D721Med (cell line): Measurements from ENCODE around the gene ANKEF1.

Source experiments
- DNase-seq: peaks from one replicate; pipeline ENCODE4 v3.0.0; 2011; ENCODE audit warnings: low spot score; ENCODE audit not compliant: insufficient read length
- FAIRE-seq: peaks from 2 replicates; lab custom pipeline; 2011; peaks lifted over from hg19 to GRCh38; lab: Jason Lieb, UNC
- TF ChIP-seq, protein P1 (sequence below): IDR thresholded peaks from 2 replicates; pipeline ENCODE4 v1.5.1; 2012; ENCODE audit warnings: mild to moderate bottlenecking, control low read depth; ENCODE audit not compliant: insufficient read depth; ENCODE audit errors: missing control alignments

ANKEF1 gene

DNA sequence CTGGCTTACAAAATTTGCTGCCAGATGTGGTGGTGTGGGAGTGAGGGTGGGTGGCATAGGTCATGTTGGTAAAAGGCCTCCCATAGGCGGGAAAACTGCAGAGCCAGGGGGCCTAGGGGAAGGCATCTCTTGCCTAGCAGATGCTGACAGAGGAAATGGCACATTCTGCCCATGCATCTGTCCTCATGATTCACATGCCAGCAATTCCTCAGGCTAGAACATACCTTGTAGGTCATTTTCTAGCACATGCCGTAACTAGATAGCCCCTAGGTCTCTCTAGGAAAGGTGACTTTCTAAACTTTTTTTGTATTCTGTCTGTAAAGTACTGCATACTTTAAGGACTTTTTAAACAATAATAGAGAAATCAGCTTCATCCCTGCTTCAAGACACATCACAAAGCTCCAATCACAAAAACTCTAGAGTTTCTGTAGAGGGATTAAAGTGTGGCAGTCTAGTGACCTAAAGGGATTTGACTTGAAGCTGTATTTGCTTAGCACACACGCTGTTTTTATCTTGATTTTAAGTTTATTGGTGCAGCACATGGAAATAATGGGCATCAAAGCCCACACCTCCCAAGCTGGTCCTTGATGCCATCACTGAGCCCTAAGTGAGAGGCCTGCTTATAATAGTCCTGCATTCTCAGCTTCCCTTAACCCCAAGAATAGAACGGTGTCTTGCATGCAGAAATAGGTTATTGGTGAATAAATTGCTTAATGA lies 55.2 kb downstream of the ANKEF1 start:
- TF ChIP-seq, protein P1, sequence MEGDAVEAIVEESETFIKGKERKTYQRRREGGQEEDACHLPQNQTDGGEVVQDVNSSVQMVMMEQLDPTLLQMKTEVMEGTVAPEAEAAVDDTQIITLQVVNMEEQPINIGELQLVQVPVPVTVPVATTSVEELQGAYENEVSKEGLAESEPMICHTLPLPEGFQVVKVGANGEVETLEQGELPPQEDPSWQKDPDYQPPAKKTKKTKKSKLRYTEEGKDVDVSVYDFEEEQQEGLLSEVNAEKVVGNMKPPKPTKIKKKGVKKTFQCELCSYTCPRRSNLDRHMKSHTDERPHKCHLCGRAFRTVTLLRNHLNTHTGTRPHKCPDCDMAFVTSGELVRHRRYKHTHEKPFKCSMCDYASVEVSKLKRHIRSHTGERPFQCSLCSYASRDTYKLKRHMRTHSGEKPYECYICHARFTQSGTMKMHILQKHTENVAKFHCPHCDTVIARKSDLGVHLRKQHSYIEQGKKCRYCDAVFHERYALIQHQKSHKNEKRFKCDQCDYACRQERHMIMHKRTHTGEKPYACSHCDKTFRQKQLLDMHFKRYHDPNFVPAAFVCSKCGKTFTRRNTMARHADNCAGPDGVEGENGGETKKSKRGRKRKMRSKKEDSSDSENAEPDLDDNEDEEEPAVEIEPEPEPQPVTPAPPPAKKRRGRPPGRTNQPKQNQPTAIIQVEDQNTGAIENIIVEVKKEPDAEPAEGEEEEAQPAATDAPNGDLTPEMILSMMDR: no peak
- DNase-seq: no peak
- no peak for FAIRE-seq

DNA sequence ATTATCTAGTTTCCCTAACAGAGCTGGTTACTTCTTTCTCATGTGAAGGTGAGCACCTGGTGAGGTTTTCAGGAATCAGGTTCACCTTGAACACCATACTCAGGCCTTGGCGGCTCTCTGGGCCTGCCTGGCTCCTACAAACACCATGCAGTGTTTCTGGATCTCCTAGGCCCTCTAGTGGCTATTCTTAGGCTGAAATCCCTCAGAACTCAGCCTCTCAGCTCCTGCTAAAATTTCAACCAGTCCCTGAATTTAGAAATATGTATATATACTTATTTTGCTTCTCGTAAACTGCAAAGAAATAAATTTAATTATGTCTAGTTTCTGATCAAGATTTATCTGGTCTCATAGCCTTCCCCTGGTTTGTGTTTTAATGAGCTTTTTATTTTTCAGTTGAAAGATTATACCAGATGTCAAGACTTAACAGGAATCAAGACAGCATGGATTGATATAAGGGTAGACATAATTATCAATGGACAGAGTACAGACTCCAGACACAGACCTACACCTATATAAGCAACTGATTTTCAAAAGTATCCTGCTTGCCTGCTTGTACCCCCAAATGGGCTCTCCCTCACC lies 55.9 kb downstream of the ANKEF1 start:
- FAIRE-seq: no peak
- TF ChIP-seq, protein P1: peak; percentile 80
- no peak for DNase-seq

DNA sequence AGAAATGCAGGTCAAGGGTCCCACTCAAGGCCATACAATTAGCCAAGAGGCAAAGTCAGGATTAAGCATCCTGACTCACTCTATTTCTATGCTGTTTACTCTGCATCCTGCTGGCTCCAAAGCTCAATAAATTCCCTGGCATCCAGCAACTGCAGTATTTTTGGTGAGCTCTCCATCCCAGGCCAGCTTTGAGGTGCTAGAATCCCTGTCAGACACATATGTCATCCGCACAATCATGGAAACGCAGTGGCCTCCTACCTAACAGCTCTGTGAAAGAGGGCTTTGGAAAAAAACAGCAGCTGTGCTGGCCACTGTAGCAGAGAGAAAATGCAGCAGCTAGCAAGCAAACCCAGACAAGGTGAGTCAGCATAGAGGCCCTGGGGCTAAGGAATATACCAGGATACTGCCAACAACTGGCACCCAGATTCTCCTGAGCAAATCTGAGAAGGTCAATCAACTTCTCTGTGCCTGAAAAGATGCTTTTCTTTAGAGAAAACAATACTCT lies 58.4 kb downstream of the ANKEF1 start:
- FAIRE-seq (no peak), DNase-seq (no peak)
- TF ChIP-seq, protein P1: no peak

DNA sequence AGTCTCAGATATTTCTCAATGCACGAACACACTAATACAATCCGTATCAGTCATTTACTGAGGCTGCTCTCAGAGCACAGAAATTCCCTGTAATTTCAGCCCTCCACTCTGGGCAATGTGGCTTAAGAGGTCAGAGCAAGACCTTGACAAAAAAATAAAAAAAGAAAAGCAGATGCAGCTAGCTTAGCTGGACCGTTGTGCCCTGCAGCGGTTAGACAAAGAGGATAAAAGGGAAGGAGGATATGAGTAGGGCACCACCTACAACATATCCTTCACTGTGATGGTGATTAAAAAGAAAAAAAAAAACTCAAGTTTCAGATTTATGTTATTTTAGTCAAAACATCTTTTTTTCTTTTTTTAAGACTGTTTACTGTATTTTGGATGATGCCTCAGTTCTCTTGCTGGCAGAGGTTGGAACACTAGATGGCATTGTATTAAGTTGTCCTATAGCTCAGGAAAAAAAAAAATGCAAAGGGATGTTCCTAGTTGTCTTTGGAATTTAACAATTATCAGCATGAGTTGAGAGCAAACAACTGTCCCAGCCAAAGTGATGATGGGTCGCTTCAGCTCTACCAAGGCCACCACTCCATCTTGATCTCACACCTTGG lies 59.9 kb downstream of the ANKEF1 start:
- no peak for FAIRE-seq
- TF ChIP-seq, protein P1: no peak
- DNase-seq: no peak

DNA sequence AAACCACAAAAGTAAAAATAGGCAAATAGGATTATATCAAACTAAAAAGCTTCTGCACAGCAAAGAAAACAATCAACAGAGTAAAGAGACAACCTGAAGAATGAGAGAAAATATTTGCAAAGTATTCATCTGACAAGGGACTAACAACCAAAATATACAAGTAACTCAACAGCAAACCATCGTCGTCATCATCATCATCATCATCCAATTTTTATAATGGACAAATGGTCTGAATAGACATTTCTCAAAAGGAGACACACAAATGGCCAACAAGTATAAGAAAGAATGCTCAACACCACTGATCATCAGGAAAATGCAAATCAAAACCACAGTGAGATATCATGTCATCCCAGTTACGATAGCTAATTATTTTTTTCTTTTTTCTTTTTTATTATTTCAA lies 62.0 kb downstream of the ANKEF1 start:
- DNase-seq (no peak), FAIRE-seq (no peak)
- TF ChIP-seq, protein P1: no peak

DNA sequence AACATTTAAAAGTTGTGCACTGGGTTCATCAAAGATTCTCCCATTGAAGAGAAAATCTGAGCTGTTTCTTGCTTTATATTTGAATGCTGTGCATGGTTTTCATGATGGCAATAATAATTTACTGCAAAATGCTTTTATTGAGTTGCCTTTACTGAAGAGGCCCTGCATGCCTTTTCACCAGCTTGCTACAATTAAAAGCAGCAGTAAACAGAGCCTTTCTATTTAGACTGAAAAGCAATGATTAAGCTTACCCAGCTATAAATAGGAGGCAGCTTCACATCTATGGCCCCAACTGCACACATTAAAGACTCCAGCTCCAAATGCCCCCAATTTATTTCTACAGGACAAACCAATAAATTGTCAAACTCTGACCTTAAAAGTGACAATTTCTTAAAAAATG lies 70.3 kb downstream of the ANKEF1 start:
- FAIRE-seq: no peak
- TF ChIP-seq, protein P1: no peak
- no peak for DNase-seq
